Panc1 (cell line): ENCODE measurements around the gene FYCO1. TPM values are rescaled to one million over a fixed set of nuclear protein-coding genes. Genes with fewer than 3 reads are reported as not detected.

Experiments used
- ATAC-seq: fragments of 200-7000 bp; cut with Tn5 transposase; 2 replicates; pipeline ENCODE4 v1.9.1; 2020; ENCODE audit warnings: mild to moderate bottlenecking, moderate library complexity
- BruUV-seq: library from RNA; stranded (reverse); fragments of 400-500 nt; replicated peaks from 2 replicates; lab custom pipeline; 2021; lab: Mats Ljungman, UMichigan
- CTCF ChIA-PET: fragments of 300-600 bp; sonication (Branson Sonifier 250); formaldehyde crosslinking; loops from one replicate; lab custom pipeline; 2022; ENCODE audit warnings: antibody characterized with exemption; lab: Charles Lee
- POLR2A ChIA-PET: fragments of 300-600 bp; sonication (Branson Sonifier 250); formaldehyde crosslinking; loops from one replicate; lab custom pipeline; 2022; ENCODE audit warnings: antibody characterized with exemption; lab: Charles Lee
- DNase-seq: peaks from one replicate; pipeline ENCODE4 v3.0.0-alpha.2; 2010; ENCODE audit warnings: low read depth, low spot score
- H3K27ac ChIP-seq: 2 replicates; pipeline ENCODE4 v1.5.1; 2011; ENCODE audit warnings: mild to moderate bottlenecking, low read length, inconsistent platforms
- H3K27me3 ChIP-seq: fragments of 200-500 bp; sonication (Bioruptor generic); 2 replicates; pipeline ENCODE4 v1.6.0; 2014; ENCODE audit warnings: low read length, inconsistent platforms; ENCODE audit not compliant: control insufficient read depth, insufficient read depth
- H3K36me3 ChIP-seq: fragments of 200-500 bp; sonication (Bioruptor generic); 2 replicates; pipeline ENCODE4 v1.5.1; 2014; ENCODE audit warnings: inconsistent platforms, mild to moderate bottlenecking, low read length, moderate library complexity; ENCODE audit not compliant: control insufficient read depth, insufficient read depth
- H3K4me1 ChIP-seq: 2 replicates; pipeline ENCODE4 v1.5.1; 2011; ENCODE audit warnings: inconsistent platforms, mild to moderate bottlenecking, low read length, moderate library complexity; ENCODE audit not compliant: control insufficient read depth, insufficient read depth
- H3K4me3 ChIP-seq, 2 experiments: 2 replicates each; pipeline ENCODE4 v1.5.1; 2011 to 2012; ENCODE audit warnings: low read depth in 2 of 2, low read length in 2 of 2, mild to moderate bottlenecking in 2 of 2, inconsistent platforms in 1 of 2, moderate library complexity in 1 of 2
- H3K9me3 ChIP-seq: fragments of 200-500 bp; sonication (Bioruptor generic); 2 replicates; pipeline ENCODE4 v1.5.1; 2014; ENCODE audit warnings: low read depth, mild to moderate bottlenecking, inconsistent platforms, low read length, moderate library complexity; ENCODE audit not compliant: control insufficient read depth, insufficient read depth
- POLR2AphosphoS5 ChIP-seq: IDR thresholded peaks from 2 replicates; pipeline ENCODE4 v1.6.1; 2012; ENCODE audit warnings: mild to moderate bottlenecking, low read depth, low read length, moderate library complexity
- SIN3A ChIP-seq: IDR thresholded peaks from 2 replicates; pipeline ENCODE4 v1.6.1; 2012; ENCODE audit warnings: low read depth, mild to moderate bottlenecking, low read length, moderate library complexity, borderline replicate concordance; ENCODE audit not compliant: insufficient read depth
- TCF7L2 ChIP-seq: IDR thresholded peaks from 2 replicates; pipeline ENCODE4 v1.6.1; 2011; ENCODE audit warnings: mild to moderate bottlenecking, low read depth, low read length, inconsistent platforms
- in situ Hi-C: cut with HindIII; loops from 2 replicates; pipeline ENCODE4 v1.10.0; 2016; ENCODE audit warnings: low sequenced_read_pairs, low pct_unique_long_range_greater_than_20kb
- intact Hi-C: fragments of 100-400 bp; cut with micrococcal nuclease; formaldehyde crosslinking; loops from one replicate; pipeline ENCODE4 v1.10.0; 2022; ENCODE audit not compliant: unreplicated experiment
- total RNA-seq: library from RNA; stranded (reverse); gene quantifications from one replicate; pipeline ENCODE4 v1.2.1, GENCODE V29; 2021; ENCODE audit not compliant: unreplicated experiment
- TF ChIP-seq, protein P1 (sequence below), 2 experiments: IDR thresholded peaks; 2 replicates each; pipeline ENCODE4 v1.6.1; 2011 to 2012; ENCODE audit warnings: low read depth in 2 of 2, control low read depth in 1 of 2, low read length in 1 of 2, mild to moderate bottlenecking in 1 of 2, moderate library complexity in 1 of 2; ENCODE audit not compliant: insufficient read depth in 1 of 2
- TF ChIP-seq, protein P2 (sequence below): fragments of 450-650 bp; IDR thresholded peaks from 2 replicates; pipeline ENCODE4 v1.5.1; 2017; ENCODE audit warnings: mild to moderate bottlenecking

FYCO1 gene
- total RNA-seq, 1 experiment from 2014 or later: 8.7 TPM

DNA sequence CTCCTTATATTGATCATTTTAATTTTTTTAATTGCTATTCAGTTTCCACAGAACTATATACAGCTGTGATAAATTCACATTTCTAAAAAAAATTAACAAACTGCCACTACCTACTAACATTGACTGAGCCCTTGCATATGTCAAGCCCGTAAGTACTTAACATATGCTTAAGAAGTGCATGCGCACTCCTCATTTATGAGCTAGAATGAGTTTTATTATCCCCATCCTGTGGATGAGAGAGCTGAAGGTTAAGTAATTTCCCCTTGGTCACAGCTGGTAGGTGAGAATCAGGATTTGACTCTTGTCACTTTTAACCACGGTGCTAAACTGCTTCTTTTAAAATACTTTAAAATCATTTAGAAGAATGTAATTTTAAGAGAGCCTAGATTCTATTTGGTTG lies 26.5 kb downstream of the FYCO1 start:
- ATAC-seq (no peak), DNase-seq (no peak)
- Histone ChIP-seq H3K9me3 (no peaks in the 10 kb centered on the region), H3K36me3 (no peaks in the 10 kb centered on the region), H3K4me1 (no peaks in the 10 kb centered on the region), H3K4me3 (no peak overlapping the region), H3K27ac (no peak overlapping the region), H3K27me3 (no peaks in the 10 kb centered on the region)
- TF ChIP-seq, protein P1, sequence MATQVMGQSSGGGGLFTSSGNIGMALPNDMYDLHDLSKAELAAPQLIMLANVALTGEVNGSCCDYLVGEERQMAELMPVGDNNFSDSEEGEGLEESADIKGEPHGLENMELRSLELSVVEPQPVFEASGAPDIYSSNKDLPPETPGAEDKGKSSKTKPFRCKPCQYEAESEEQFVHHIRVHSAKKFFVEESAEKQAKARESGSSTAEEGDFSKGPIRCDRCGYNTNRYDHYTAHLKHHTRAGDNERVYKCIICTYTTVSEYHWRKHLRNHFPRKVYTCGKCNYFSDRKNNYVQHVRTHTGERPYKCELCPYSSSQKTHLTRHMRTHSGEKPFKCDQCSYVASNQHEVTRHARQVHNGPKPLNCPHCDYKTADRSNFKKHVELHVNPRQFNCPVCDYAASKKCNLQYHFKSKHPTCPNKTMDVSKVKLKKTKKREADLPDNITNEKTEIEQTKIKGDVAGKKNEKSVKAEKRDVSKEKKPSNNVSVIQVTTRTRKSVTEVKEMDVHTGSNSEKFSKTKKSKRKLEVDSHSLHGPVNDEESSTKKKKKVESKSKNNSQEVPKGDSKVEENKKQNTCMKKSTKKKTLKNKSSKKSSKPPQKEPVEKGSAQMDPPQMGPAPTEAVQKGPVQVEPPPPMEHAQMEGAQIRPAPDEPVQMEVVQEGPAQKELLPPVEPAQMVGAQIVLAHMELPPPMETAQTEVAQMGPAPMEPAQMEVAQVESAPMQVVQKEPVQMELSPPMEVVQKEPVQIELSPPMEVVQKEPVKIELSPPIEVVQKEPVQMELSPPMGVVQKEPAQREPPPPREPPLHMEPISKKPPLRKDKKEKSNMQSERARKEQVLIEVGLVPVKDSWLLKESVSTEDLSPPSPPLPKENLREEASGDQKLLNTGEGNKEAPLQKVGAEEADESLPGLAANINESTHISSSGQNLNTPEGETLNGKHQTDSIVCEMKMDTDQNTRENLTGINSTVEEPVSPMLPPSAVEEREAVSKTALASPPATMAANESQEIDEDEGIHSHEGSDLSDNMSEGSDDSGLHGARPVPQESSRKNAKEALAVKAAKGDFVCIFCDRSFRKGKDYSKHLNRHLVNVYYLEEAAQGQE (IDR thresholded peaks at IDR 0.05; ENCODE audit: insufficient read depth in 1 of 2, low read depth in 2 of 2, low read length in 1 of 2): no peak
- TF ChIP-seq SIN3A: no peak
- intact Hi-C loops (no loop called here), in situ Hi-C loops (no loop called here)
- no TSS peak for BruUV-seq
- ChIA-PET POLR2A (no interaction called here), CTCF (no interaction called here)

DNA sequence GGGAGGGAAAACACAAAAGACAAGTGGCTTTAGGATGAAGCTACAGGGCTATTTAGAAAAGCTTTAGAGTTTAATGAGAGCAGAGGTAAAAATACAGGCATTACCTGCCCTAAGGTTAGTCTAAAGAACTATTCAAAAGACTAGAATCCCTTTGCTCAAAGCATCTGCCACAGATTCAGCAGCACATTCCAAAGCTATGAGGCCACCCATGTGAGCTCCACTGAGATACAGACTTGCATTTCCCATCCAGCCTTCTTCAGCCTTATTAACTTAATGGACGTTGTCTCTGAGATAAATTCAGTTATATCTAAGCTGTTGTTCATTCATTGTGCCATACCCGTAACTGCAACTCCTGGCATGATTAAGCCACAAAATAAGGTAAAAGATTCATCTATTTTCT lies 26.9 kb downstream of the FYCO1 start:
- H3K9me3 ChIP-seq: no peaks in the 10 kb centered on the region
- no peak overlapping the region for H3K4me3 ChIP-seq
- H3K36me3 ChIP-seq: no peaks in the 10 kb centered on the region
- DNase-seq (no peak), ATAC-seq (no peak)
- TF ChIP-seq SIN3A: no peak
- TF ChIP-seq POLR2AphosphoS5: no peak
- no peak for TF ChIP-seq TCF7L2
- TF ChIP-seq, protein P2, sequence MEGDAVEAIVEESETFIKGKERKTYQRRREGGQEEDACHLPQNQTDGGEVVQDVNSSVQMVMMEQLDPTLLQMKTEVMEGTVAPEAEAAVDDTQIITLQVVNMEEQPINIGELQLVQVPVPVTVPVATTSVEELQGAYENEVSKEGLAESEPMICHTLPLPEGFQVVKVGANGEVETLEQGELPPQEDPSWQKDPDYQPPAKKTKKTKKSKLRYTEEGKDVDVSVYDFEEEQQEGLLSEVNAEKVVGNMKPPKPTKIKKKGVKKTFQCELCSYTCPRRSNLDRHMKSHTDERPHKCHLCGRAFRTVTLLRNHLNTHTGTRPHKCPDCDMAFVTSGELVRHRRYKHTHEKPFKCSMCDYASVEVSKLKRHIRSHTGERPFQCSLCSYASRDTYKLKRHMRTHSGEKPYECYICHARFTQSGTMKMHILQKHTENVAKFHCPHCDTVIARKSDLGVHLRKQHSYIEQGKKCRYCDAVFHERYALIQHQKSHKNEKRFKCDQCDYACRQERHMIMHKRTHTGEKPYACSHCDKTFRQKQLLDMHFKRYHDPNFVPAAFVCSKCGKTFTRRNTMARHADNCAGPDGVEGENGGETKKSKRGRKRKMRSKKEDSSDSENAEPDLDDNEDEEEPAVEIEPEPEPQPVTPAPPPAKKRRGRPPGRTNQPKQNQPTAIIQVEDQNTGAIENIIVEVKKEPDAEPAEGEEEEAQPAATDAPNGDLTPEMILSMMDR: no peak
- TF ChIP-seq, protein P1 (IDR thresholded peaks at IDR 0.05; ENCODE audit: insufficient read depth in 1 of 2, low read depth in 2 of 2, low read length in 1 of 2): no peak
- H3K27ac ChIP-seq: no peak overlapping the region
- intact Hi-C loops (no loop called here), in situ Hi-C loops (no loop called here)
- BruUV-seq: no TSS peak
- no peaks in the 10 kb centered on the region for H3K27me3 ChIP-seq
- POLR2A ChIA-PET: no interaction called here
- H3K4me1 ChIP-seq: no peaks in the 10 kb centered on the region
- CTCF ChIA-PET: no interaction called here
